ENCODE data around the gene MECP2. TPM values are rescaled to one million over a fixed set of nuclear protein-coding genes. Genes with fewer than 3 reads are reported as not detected.
"Not testable (repeated sequence)": the region's sequence is repeated elsewhere in the genome, so short reads cannot be mapped to it uniquely, and the experiment has no call there.

Gene MECP2
- total RNA-seq, 1 donor from 2014 or later: 43.7 TPM

GRCh38 chrX:153984351-153985178 is 113.0 kb downstream of the MECP2 start:
- Mint-ChIP-seq H3K4me3 (ENCODE audit: unreplicated experiment) (no peak overlapping the region), H3K36me3 (ENCODE audit: unreplicated experiment) (peaks cover 7% of the 10 kb centered on the region), H3K27me3 (ENCODE audit: unreplicated experiment) (no peaks in the 10 kb centered on the region), H3K4me1 (ENCODE audit: unreplicated experiment) (peaks cover 16% of the 10 kb centered on the region), H3K27ac (ENCODE audit: unreplicated experiment) (peak overlapping the region; percentile 93), H3K9me3 (ENCODE audit: unreplicated experiment) (no peaks in the 10 kb centered on the region)
- TF ChIP-seq CTCF (IDR thresholded peaks at IDR 0.05): no peak
- DNase-seq (ENCODE audit: extremely low spot score, unreplicated experiment): no peak

GRCh38 chrX:153983321-153983801 is 114.2 kb downstream of the MECP2 start:
- no peak overlapping the region for H3K27ac Mint-ChIP-seq (ENCODE audit: unreplicated experiment)

GRCh38 chrX:153981771-153982533 is 115.6 kb downstream of the MECP2 start:
- peak overlapping the region; percentile 20 for H3K27ac Mint-ChIP-seq (ENCODE audit: unreplicated experiment)
- no peaks in the 10 kb centered on the region for H3K9me3 Mint-ChIP-seq (ENCODE audit: unreplicated experiment)
- no peaks in the 10 kb centered on the region for H3K27me3 Mint-ChIP-seq (ENCODE audit: unreplicated experiment)

More at GRCh38 chrX:153983321-153983801, 114.2 kb downstream of the MECP2 start:
- Mint-ChIP-seq H3K9me3 (ENCODE audit: unreplicated experiment) (no peaks in the 10 kb centered on the region), H3K36me3 (ENCODE audit: unreplicated experiment) (peaks cover 7% of the 10 kb centered on the region), H3K27me3 (ENCODE audit: unreplicated experiment) (no peaks in the 10 kb centered on the region), H3K4me3 (ENCODE audit: unreplicated experiment) (no peak overlapping the region), H3K4me1 (ENCODE audit: unreplicated experiment) (peaks cover 16% of the 10 kb centered on the region)
- no peak for DNase-seq (ENCODE audit: extremely low spot score, unreplicated experiment)
- no peak for TF ChIP-seq CTCF (IDR thresholded peaks at IDR 0.05)

GRCh38 chrX:153981231-153981630 is 116.3 kb downstream of the MECP2 start:
- no peak for TF ChIP-seq CTCF (IDR thresholded peaks at IDR 0.05)
- H3K27ac Mint-ChIP-seq (ENCODE audit: unreplicated experiment): peak overlapping the region; percentile 20
- H3K36me3 Mint-ChIP-seq (ENCODE audit: unreplicated experiment): peaks cover 7% of the 10 kb centered on the region
- H3K4me3 Mint-ChIP-seq (ENCODE audit: unreplicated experiment): no peak overlapping the region
- DNase-seq (ENCODE audit: extremely low spot score, unreplicated experiment): no peak
- H3K9me3 Mint-ChIP-seq (ENCODE audit: unreplicated experiment): no peaks in the 10 kb centered on the region
- H3K27me3 Mint-ChIP-seq (ENCODE audit: unreplicated experiment): no peaks in the 10 kb centered on the region
- H3K4me1 Mint-ChIP-seq (ENCODE audit: unreplicated experiment): peaks cover 16% of the 10 kb centered on the region

More at GRCh38 chrX:153981771-153982533, 115.6 kb downstream of the MECP2 start:
- Mint-ChIP-seq H3K4me3 (ENCODE audit: unreplicated experiment) (no peak overlapping the region), H3K36me3 (ENCODE audit: unreplicated experiment) (peaks cover 7% of the 10 kb centered on the region), H3K4me1 (ENCODE audit: unreplicated experiment) (peaks cover 16% of the 10 kb centered on the region)
- no peak for DNase-seq (ENCODE audit: extremely low spot score, unreplicated experiment)
- no peak for TF ChIP-seq CTCF (IDR thresholded peaks at IDR 0.05)

GRCh38 chrX:153980394-153980793 is 117.1 kb downstream of the MECP2 start:
- not testable (repeated sequence) for DNase-seq (ENCODE audit: extremely low spot score, unreplicated experiment); H3K4me3 Mint-ChIP-seq (ENCODE audit: unreplicated experiment); H3K27ac Mint-ChIP-seq (ENCODE audit: unreplicated experiment); H3K9me3 Mint-ChIP-seq (ENCODE audit: unreplicated experiment); H3K4me1 Mint-ChIP-seq (ENCODE audit: unreplicated experiment); H3K36me3 Mint-ChIP-seq (ENCODE audit: unreplicated experiment); H3K27me3 Mint-ChIP-seq (ENCODE audit: unreplicated experiment)
